ENCODE measurements around the gene BACE2.

The BACE2 gene

DNA sequence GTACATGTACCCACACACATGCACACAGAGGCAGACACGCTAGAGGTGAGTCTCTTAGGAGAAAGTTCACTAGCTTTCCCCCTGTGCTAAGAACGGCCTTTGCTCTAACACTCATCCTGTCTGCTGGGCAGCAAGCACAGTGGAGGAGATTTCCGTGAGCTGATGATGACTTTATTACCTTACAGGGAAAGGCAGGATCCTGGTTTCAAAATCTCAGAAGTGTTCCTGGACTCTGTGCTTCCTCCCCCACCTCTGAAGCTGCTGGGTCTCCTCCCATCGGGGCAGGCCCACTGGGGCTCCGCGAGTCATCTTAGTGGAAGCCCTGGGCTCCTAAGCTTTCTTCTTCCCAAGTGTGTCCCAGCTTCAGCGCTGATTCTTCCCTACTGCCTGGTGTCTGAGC lies 151.3 kb downstream of the BACE2 start:
- peaks cover 37% of the 10 kb centered on the region for H3K27me3 ChIP-seq (ENCODE audit: insufficient read depth, low read length)
- H3K4me3 ChIP-seq (ENCODE audit: low read length): no peak overlapping the region
- no peaks in the 10 kb centered on the region for H3K9me3 ChIP-seq (ENCODE audit: insufficient read depth, low read depth, low read length)
- no peak overlapping the region for H3K9ac ChIP-seq (ENCODE audit: low read depth, low read length)
- H3K27ac ChIP-seq (ENCODE audit: low read length): no peak overlapping the region
- no peaks in the 10 kb centered on the region for H3K4me1 ChIP-seq (ENCODE audit: insufficient read depth, low read length)
- H3K36me3 ChIP-seq (ENCODE audit: insufficient read depth, low read depth, low read length): no peaks in the 10 kb centered on the region

DNA sequence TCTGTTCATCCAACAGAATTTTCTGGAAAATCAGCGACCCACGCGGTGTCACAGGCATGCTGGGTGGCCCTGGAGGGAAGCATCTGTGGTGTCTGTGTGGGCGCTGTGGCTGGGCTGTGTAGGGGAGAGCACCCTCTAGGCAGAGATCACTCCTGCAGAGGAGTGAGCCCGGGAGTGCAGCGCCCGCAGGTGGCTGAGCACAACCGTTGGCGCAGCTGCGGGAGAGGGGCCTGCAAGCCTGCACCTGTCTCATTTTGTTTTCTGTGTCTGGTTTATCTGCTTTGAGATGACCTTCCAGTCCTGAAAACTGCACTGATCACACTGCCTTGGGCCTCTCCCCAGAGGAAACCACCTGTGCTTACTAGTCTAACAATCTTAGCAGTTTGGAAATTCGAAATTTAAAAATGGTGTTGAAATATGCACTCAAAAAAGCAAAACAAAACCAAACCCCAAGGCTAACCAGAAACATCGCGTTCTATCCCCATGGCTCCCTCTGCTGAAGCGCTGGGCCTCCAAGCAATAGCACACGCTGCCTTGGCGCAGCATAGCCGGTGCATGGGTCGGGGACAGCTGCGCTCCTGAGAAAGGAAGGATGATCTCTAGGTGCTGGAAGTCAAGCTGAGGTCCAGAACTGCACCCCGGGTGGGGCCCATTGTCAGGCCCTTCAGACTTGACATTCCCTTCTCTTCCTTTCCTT lies 153.4 kb downstream of the BACE2 start:
- Histone ChIP-seq H3K4me1 (ENCODE audit: insufficient read depth, low read length) (no peaks in the 10 kb centered on the region), H3K9ac (ENCODE audit: low read depth, low read length) (no peak overlapping the region)

DNA sequence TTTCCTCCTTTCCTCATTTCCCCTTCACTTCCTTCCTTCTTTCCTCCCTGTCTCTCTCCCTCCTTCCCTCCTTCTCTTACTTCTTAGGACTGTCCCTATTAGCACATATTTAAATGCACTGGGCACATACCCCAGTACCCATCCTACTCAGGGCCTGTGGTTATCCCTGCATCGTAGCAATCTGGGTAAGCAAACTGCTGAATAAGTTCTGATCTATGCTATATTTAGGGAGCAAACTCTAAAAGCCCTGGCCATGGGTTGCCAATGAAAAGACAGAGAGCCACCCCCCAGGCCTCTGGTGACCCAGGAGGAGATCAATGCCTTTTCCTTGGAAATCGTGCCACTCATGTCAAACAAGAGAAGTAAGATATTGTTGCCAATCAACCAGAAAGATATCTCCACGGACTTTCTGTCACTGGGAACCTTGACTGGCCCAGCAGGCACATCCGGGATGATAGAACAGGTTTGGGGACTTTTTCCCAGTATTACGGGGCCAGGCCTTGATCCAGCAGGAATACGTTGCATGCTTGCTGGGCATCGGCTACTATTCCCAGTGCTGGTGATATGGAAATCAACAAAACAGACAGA lies 154.0 kb downstream of the BACE2 start:
- no peak overlapping the region for H3K9ac ChIP-seq (ENCODE audit: low read depth, low read length)
- H3K27me3 ChIP-seq (ENCODE audit: insufficient read depth, low read length): peaks cover 15% of the 10 kb centered on the region
- H3K9me3 ChIP-seq (ENCODE audit: insufficient read depth, low read depth, low read length): no peaks in the 10 kb centered on the region
- no peaks in the 10 kb centered on the region for H3K36me3 ChIP-seq (ENCODE audit: insufficient read depth, low read depth, low read length)
- H3K27ac ChIP-seq (ENCODE audit: low read length): no peak overlapping the region
- H3K4me1 ChIP-seq (ENCODE audit: insufficient read depth, low read length): no peaks in the 10 kb centered on the region
- H3K4me3 ChIP-seq (ENCODE audit: low read length): no peak overlapping the region

More for the DNA sequence above, 153.4 kb downstream of the BACE2 start:
- H3K36me3 ChIP-seq (ENCODE audit: insufficient read depth, low read depth, low read length): no peaks in the 10 kb centered on the region
- peaks cover 20% of the 10 kb centered on the region for H3K27me3 ChIP-seq (ENCODE audit: insufficient read depth, low read length)
- H3K9me3 ChIP-seq (ENCODE audit: insufficient read depth, low read depth, low read length): no peaks in the 10 kb centered on the region
- H3K4me3 ChIP-seq (ENCODE audit: low read length): no peak overlapping the region
- no peak overlapping the region for H3K27ac ChIP-seq (ENCODE audit: low read length)

DNA sequence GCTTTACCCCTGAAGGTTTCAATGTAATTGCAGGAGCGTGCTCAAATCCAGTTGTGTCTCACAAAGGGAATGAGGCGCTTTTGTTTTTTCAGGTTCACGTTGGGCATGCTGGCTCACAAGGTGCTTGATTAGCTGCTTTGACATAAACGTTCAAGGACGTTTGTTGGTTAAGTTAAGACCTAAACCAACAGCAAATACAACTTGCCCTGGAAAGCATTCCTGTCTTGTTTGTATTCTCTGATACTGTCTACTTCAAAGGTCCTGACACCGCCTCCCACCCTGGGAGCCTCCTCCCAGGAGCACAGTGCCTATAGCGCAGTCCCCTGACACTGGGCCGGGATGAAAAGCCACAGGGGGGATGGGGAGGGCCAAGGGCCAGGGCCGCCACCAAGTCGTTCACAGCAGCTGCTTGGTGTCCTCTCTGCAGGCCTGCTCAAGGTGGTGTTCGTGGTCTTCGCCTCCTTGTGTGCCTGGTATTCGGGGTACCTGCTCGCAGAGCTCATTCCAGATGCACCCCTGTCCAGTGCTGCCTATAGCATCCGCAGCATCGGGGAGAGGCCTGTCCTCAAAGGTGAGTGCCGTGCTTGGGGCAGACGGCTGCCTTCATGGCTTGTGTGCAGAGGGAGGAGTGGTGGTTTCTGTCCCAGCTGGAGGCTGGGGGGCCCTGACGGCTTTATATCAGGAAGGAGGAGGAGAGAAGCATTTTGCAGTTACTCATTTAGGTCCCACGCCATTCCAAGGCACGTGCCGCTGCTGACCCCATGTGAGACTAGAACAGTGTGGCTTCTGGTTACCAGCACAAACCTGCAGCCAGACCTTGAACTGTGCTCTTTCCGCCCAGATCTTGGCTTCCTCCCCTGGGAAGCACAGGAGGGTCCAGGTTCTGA lies 154.8 kb downstream of the BACE2 start:
- Histone ChIP-seq H3K4me1 (ENCODE audit: insufficient read depth, low read length) (no peaks in the 10 kb centered on the region), H3K9me3 (ENCODE audit: insufficient read depth, low read depth, low read length) (no peaks in the 10 kb centered on the region), H3K36me3 (ENCODE audit: insufficient read depth, low read depth, low read length) (no peaks in the 10 kb centered on the region), H3K4me3 (ENCODE audit: low read length) (no peak overlapping the region), H3K27me3 (ENCODE audit: insufficient read depth, low read length) (peaks cover 7% of the 10 kb centered on the region), H3K27ac (ENCODE audit: low read length) (no peak overlapping the region), H3K9ac (ENCODE audit: low read depth, low read length) (no peak overlapping the region)

DNA sequence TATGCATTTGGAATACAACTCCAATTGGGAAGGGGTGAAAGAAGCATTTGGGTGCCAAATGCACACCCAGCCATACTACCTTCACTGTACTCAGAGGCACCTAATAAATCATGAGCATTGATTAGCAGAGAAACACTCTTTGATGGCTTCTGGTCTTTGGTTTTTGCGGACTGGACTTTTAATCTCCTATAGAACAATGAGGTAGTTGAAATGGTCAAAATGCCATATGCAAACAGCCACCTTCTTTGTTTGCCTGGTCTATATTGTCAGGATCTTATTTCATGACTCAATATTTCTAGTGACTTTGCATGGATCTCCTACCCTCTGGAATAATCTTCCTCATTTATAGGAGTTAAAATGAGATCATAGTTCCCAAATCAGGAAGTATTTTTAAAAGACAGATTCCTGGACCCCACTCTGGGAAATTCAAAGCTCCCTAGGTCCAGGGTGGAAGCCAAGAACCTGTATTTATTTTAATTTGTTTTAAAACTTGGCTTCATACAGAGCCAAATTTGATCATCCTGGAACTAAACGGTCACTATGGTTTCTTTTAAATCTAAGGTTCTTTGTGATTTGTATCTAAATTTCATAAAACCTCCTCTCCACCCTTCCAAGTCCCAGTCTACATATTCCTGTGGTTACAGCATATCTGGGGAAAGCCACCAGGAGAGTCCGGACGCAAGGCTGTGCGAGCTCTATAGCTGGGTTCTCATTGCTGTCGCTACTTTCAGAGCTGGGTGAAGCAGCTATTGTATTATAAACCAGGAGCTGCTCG lies 157.4 kb downstream of the BACE2 start:
- Histone ChIP-seq H3K36me3 (ENCODE audit: insufficient read depth, low read depth, low read length) (no peaks in the 10 kb centered on the region), H3K27me3 (ENCODE audit: insufficient read depth, low read length) (no peaks in the 10 kb centered on the region), H3K4me3 (ENCODE audit: low read length) (no peak overlapping the region), H3K4me1 (ENCODE audit: insufficient read depth, low read length) (0 out of 2 replicates have a peak, but pooled peaks cover 2% of the 10 kb centered on the region), H3K9ac (ENCODE audit: low read depth, low read length) (no peak overlapping the region), H3K27ac (ENCODE audit: low read length) (no peak overlapping the region), H3K9me3 (ENCODE audit: insufficient read depth, low read depth, low read length) (no peaks in the 10 kb centered on the region)

DNA sequence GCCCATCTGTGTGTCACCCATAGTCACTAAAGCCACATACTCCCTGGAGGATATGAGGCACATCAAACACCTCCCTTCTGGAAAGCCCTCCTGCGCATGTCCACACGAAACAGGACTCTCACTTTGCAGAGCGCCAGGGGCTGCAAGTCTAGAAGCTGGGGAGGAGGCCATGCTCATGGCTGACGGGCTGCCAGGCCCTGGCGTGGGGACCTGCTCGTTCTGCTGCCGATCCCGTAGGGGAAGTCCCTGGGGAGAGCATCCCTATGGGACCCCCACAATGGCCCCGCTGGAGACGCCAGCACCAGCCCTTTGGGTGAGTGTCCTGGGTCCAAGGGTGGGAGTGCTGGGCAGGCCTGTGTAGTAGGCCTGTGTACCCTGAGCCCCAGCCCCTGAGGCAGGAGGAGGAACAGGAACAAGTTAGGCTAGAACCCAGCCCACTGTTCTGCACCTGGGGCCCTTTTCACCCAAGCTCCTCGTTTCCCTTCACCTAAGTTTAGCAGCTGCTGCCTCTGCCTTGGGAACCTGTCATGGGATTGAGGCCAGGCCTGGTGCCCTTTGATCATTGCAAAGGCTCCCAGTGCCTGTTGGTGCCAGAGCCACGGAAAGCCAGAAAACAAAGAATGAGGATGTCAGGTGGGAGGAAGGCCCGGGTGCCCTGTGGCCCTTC lies 158.6 kb downstream of the BACE2 start:
- no peak overlapping the region for H3K9ac ChIP-seq (ENCODE audit: low read depth, low read length)
- no peak overlapping the region for H3K27ac ChIP-seq (ENCODE audit: low read length)
- no peaks in the 10 kb centered on the region for H3K27me3 ChIP-seq (ENCODE audit: insufficient read depth, low read length)
- H3K4me1 ChIP-seq (ENCODE audit: insufficient read depth, low read length): 0 out of 2 replicates have a peak, but pooled peaks cover 2% of the 10 kb centered on the region
- no peak overlapping the region for H3K4me3 ChIP-seq (ENCODE audit: low read length)
- no peaks in the 10 kb centered on the region for H3K9me3 ChIP-seq (ENCODE audit: insufficient read depth, low read depth, low read length)
- H3K36me3 ChIP-seq (ENCODE audit: insufficient read depth, low read depth, low read length): no peaks in the 10 kb centered on the region

DNA sequence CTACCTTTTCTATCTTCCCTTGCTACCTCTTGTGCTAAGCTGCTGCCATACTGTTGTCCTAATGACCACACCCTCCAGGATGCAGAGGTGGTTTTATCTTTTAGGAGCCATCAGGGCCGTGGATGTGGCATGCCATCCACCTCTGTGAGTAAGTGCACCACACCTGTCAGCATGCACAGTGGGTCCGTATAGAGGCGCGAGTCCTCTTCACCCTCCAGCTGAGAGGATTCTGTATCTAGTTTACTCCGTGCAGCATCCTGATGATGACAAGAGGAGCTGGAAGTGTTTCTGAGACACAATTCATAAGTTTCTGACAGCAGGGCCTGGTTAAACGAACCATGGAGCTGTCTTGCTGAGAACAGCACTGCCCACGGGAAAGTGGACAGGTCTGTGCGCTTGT lies 159.8 kb downstream of the BACE2 start:
- Histone ChIP-seq H3K4me3 (ENCODE audit: low read length) (no peak overlapping the region), H3K4me1 (ENCODE audit: insufficient read depth, low read length) (0 out of 2 replicates have a peak, but pooled peaks cover 2% of the 10 kb centered on the region), H3K27me3 (ENCODE audit: insufficient read depth, low read length) (no peaks in the 10 kb centered on the region), H3K9ac (ENCODE audit: low read depth, low read length) (no peak overlapping the region), H3K36me3 (ENCODE audit: insufficient read depth, low read depth, low read length) (no peaks in the 10 kb centered on the region), H3K27ac (ENCODE audit: low read length) (no peak overlapping the region), H3K9me3 (ENCODE audit: insufficient read depth, low read depth, low read length) (peaks cover 6% of the 10 kb centered on the region; the same call in 1 of the 2 replicates)

DNA sequence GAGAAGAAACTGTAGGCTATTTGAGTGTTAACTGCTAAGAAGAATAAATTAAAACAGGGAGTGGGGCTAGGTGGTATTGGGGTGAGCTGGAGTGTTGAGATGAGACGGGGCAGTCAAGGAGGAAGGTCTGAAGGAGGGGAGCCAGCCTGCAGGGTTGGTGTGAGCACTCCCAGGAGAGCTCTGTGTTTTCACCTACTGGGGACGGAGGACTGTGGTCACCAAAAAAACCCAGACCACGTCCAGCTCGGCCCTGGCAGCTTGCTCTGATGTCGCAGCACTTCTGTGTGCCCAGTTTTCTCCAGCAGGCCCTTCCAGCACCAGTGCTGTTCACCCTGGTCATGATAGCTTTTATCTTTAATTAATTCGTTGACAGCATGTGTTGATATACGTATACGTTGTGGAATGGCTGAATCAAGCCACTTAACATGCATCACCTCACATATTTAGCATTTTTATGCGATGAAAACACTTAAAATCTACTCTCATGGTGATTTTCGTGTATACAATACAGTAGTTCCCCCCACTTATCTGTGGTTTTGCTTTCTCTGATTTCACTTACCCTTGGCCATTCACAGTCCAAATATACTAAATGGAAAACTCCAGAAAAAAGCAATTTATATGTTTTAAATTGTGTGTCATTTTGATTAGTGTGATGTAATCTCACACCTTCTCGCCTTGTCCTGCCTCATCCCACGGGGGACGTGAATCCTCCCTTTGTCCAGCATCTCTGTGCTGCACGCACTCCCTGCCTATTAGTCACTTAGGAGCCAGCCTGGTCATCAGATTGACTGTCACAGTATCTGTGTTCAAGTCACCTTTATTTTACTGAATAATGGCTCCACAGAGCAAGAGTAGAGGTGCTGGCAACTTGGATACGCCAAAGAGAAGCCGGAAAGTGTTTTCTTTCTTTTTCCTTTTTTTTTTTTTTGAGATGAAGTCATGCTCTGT lies 161.0 kb downstream of the BACE2 start:
- Histone ChIP-seq H3K27ac (ENCODE audit: low read length) (no peak overlapping the region), H3K4me3 (ENCODE audit: low read length) (no peak overlapping the region), H3K9ac (ENCODE audit: low read depth, low read length) (no peak overlapping the region), H3K27me3 (ENCODE audit: insufficient read depth, low read length) (no peaks in the 10 kb centered on the region), H3K36me3 (ENCODE audit: insufficient read depth, low read depth, low read length) (no peaks in the 10 kb centered on the region), H3K9me3 (ENCODE audit: insufficient read depth, low read depth, low read length) (peaks cover 18% of the 10 kb centered on the region), H3K4me1 (ENCODE audit: insufficient read depth, low read length) (0 out of 2 replicates have a peak, but pooled peaks cover 2% of the 10 kb centered on the region)
